HG02588 (cell line): Measurements from ENCODE around the gene PTPRN2.

ENCODE experiments used
- ATAC-seq: cut with Tn5 transposase; IDR thresholded peaks from one replicate; pipeline ENCODE4 v1.9.1; 2021; ENCODE audit warnings: mild to moderate bottlenecking, moderate library complexity; ENCODE audit not compliant: unreplicated experiment

PTPRN2 gene

GRCh38 chr7:157803906-157804305 lies 783.7 kb downstream of the PTPRN2 start:
- no peak for ATAC-seq

GRCh38 chr7:157801971-157802675 lies 785.5 kb downstream of the PTPRN2 start:
- ATAC-seq = no peak

GRCh38 chr7:157801113-157801512 lies 786.5 kb downstream of the PTPRN2 start:
- no peak for ATAC-seq

DNA sequence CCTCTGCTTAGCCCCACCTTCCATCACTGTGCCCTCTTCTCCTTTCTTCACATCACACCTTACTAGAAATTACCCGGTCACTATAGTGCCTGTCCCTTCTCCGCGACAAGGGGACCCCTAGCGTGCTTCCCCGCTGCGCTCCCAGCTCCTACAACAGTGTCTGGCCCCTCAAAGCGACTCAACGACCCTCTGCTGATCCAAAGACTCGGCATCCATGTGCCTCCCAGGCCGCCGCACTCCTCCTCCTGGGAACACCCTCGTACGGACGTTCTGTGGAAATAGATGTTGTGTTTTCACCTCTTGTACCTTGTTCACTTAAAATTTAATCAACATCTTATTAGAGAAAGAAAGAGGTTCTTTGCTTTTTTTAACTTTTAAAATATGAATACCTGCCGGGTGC lies 787.3 kb downstream of the PTPRN2 start:
- no peak for ATAC-seq

DNA sequence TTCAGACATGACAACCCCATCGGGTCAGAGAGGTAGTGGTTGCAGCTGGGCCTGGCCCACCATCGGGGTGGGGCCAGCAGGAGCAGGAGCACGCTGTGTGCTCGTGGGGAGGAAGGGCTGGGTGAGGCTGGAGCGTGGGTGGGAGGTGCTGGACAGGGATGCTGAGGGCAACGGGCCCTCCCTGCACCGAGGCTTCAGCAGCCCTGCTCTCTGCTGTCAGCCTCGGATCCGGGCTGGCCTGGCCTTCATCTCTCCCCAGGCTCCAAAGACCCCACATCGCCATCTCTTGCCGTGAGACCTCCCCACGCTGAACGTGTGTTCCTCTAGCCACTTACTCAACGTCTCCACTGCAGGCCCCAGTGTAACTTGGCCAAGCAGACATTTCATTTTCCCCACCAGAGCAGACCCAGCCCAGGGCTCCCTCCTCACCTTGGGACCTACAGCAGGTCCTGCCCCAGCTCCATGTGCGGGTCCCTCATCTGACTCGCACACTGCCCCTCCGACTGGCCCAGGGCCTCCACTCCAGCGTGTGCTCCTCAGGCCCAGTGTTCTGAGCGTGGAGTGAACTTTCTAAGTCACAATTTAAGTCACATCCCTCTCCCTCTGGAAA lies 788.4 kb downstream of the PTPRN2 start:
- no peak for ATAC-seq

DNA sequence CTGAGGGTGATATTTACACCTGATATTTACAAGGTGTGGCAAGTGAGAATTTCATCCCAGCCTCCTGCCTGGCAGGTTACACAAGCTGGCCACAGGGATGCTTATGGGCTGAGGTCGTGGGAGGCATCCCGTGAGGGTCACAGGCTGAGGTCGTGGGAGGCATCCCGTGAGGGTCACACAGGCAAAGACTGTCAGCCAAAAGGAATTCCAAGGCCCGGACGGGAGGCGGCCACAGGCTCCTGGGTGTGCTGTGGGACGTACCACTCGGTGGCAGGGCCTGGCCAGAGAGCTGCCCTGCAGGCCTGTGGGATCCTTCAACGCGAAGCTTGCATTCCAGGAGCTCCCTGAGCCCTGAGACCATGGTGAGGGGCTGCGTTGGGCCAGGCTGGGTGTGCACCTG lies 790.3 kb downstream of the PTPRN2 start:
- no peak for ATAC-seq

DNA sequence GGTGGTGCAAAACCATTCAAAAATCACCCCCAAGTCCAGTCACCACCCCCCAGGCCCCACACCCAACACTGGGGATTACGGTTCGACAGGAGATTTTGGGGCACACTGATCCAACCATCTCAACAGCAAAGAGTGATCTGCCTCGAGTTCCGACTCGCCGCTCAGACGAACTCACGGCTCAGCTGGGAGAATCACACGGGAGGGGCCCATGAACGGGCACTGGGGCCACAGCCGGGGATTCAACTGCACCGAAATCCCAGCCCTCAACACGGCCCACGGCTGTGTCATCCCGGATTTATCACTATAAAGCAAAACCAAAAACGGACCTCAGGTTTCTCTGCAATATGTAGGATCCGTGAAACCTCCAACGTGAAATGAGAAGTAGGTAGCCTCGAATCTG lies 790.8 kb downstream of the PTPRN2 start:
- ATAC-seq = no peak

DNA sequence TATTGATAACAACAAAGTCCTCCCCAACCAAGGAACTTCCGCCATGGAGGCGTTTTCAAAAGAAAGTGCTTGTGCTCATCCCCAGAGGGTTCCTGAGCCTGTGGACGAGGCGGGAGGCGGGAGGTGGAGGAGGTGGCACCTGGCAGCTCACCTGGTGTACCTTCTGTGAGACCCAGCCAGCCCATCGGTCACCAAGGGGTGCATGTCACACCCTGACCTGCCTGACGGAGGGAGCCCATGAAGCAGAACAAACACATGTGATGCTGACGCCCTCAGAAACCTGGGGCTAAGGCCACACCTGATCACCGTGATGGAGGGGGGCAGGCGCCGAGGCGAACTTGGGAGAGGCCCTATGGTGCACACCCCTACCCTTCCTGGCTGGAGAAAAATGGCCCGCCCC lies 792.0 kb downstream of the PTPRN2 start:
- no peak for ATAC-seq

DNA sequence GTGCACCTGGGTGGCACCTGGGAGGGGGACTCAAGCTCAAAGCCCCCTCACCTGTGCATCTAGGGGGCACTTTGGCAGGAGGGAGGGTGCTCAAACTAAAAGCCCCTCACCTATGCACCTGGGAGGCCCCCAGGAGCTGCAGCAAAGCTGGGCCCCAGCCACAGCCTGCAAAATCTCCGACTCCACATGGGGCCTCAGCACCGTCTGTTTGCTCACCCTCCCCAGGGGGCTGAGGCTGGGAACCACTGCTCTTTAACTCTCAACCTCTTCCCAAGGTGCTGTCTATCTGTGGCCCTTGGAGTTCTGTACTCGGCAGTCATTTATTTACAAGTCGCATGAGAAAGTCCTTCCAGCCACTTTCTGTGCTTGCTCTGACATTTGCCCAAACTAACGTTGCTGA lies 792.4 kb downstream of the PTPRN2 start:
- no peak for ATAC-seq

DNA sequence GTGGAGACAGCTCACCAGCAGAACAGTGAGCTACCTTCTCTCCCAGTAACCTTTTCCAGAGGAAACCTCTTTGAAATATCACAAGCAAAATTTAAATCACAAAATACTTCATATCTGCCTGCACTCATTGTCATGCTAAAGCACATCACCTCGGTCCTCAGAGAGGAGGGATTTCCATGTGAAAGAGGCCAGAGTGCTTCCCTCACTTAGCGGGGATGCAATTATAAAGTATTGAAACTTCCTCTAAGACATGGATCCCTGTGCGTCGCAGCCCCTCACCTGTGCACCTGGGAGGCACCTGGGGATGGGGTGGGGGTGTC lies 792.9 kb downstream of the PTPRN2 start:
- ATAC-seq = no peak

DNA sequence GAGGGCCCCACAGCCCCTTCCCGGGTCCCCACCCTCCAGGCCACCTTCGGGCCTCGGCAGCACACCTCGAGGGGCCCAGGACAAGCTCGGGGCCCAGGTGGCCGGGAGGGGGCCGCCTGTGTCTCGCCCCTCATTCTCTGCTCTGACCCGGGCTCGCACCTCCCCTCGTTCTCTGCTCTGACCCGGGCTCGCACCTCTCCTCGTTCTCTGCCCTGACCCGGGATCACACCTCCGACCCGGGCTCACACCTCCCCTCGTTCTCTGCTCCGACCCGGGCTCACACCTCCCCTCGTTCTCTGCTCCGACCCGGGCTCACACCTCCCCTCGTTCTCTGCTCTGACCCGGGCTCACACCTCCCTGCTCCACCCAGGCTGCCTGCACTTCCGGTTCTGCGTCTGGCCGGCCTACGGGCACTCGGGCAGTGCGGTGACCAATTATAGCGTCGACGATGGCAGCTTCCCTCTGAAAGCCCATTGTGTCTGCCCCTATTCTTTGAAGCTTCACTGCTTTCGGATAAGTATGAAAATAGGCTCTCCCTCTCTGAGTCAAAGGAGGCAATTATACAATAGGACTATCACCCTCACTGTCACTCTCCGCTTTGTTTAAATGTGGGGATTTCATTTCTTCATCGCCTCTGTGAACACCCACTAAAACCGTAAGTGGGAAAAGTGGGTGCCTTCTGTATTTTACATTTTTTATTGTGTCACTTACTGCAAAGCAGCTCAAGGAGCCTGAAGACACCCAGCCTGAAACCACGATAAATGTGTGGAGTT lies 793.5 kb downstream of the PTPRN2 start:
- no peak for ATAC-seq

DNA sequence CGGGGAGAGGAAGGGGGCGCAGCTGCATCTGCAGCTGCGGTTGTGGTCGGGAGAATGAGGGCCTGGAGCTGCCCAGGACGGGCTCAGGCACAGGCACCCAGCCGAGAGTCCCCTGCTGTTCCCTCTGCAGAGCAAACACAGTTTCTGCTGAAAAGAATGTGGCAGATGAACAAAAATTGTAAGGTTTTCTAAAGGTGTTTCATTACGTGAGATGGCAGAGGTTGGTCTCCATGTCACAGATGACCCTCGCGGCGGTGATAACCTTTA lies 794.6 kb downstream of the PTPRN2 start:
- no peak for ATAC-seq

GRCh38 chr7:157792241-157793086 lies 795.2 kb downstream of the PTPRN2 start:
- no peak for ATAC-seq

DNA sequence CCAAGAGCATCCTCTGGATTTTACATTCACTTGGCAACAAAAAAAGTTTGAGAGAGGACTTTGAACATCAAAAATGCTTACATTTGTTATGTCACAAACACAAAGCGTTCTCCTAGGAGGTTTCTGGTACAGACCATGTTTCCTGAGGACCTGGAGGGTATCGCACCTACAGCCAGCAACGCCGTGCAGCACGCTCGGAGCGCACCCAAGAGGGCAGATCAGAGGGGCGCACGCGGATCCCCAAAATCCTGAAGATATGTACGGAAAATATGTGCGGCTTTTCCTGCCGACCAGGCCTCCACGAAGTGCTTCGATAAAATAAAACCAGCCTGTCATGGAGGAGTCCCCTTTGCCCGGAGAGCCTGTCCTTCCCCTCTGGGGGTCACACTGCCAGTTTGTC lies 796.0 kb downstream of the PTPRN2 start:
- ATAC-seq = no peak

DNA sequence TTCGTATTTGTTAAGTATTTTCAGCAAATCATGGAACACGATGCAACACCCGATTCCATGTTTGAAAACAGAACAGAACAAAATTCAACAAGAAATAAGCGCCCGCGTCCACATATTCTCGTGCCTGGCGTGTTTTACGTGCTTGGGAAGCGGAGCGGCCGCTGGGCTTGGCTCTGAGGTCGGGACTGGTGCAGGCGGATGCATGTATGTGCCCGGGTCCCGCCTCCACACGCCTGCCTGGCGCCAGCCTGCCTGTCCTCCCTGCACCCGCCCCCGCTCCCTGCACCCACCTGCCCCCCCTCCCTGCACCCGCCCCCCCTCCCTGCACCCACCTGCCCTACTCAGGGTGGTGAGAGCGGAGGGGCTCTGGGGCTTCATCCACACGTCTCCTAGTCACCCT lies 796.4 kb downstream of the PTPRN2 start:
- no peak for ATAC-seq

DNA sequence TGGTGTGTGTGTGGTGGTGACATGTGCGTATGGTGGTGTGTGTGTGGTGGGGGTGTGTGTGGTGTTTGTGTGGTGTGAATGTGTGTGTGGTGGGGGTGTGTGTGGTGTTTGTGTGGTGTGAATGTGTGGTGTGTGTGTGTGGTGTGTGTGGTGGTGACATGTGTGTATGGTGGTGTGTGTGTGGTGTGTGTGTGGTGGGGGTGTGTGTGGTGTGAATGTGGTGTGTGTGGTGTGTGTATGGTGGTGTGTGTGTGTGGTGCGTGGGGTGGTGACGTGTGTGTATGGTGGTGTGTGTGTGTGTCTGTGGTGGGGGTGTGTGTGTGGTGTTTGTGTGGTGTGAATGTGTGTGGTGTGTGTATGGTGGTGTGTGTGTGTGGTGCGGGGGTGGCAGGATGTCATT lies 797.7 kb downstream of the PTPRN2 start:
- ATAC-seq = no peak

DNA sequence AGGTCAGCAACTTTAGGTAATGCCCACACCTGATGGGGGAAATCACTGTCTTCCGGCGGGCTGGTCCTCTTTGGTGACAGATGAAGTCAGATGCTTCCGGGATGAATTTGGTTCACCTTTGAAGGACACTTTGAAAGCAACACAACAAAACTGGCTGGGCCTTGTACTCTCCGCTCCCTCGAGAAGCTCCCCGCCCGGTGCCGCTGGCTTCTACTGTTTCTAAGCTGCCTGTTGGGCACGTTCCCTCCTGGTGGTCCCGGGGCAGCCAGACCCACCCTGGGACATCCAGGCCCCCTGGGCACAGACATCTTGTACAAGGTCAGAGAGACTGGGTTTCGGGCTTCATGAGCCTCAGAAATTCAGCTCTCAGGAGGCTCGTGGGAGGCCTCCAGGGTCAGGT lies 798.5 kb downstream of the PTPRN2 start:
- ATAC-seq = no peak

- ATAC-seq = no peak
Observed at GRCh38 chr7:157788573-157788972, 799.0 kb downstream of the PTPRN2 start.

DNA sequence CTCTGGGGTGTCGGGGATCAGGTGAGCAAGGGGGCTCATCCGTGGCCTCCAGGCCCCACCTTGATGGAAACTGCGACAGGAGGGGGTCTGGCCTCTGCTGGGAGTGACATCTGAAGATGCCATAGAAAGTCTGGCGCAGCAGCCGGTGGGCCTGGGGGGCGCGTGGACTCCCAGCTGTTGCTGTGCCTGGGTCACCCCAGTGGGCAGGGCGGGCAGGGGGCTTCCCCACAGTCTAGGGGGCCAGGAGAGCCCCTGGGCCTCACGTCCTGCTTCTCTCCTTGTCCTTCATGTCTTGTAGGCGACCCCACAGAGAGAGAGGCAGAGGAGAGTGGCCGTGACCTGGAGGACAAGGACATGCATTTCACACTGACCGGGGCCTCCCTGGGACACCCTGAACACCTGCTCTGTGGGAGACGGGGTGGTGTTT lies 800.3 kb downstream of the PTPRN2 start:
- no peak for ATAC-seq

- ATAC-seq = no peak
Observed at GRCh38 chr7:157786375-157787274, 801.0 kb downstream of the PTPRN2 start.
